Sigmoid colon (tissue), 4 donors: ENCODE data around the gene USP13.

ENCODE experiments used
- POLR2A ChIP-seq, 2 donors: fragments of 450-650 bp; IDR thresholded peaks; one replicate each; pipeline ENCODE4 v1.6.1; 2016; ENCODE audit warnings: antibody characterized with exemption in 2 of 2, mild to moderate bottlenecking in 2 of 2, moderate library complexity in 2 of 2
- POLR2AphosphoS5 ChIP-seq, 4 donors: sonication (generic); formaldehyde crosslinking; IDR thresholded peaks; one replicate each; pipeline ENCODE4 v1.6.1; 2017; ENCODE audit warnings: antibody characterized with exemption in 4 of 4
- TF ChIP-seq, protein P1 (sequence below), 4 experiments: fragments of 450-650 bp in 3 of 4; fragments of 200-600 bp in 1 of 4; IDR thresholded peaks; one replicate each; pipeline ENCODE4 v1.5.1; 2016 to 2019; ENCODE audit warnings: antibody characterized with exemption in 4 of 4, mild to moderate bottlenecking in 3 of 4, moderate library complexity in 2 of 4

DNA sequence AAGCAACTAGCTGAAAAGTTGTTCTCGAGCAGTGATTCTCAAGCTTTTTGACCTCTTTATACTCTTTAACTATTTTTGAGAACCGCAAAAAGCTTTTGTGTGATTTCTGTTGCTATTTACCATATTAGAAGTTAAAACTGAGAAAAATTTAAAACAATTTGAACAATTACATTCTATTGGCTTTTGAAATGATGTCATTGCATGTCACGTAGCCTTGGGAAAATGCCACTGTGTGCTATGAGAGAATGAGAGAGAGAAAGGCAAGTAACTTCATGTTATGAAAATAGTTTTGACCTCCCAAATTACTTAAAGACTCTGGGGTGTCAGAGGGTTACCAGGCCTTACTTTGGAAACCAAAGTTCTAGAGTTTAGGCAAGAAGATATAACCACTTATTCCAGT lies 8.0 kb downstream of the USP13 start:
- TF ChIP-seq, protein P1, sequence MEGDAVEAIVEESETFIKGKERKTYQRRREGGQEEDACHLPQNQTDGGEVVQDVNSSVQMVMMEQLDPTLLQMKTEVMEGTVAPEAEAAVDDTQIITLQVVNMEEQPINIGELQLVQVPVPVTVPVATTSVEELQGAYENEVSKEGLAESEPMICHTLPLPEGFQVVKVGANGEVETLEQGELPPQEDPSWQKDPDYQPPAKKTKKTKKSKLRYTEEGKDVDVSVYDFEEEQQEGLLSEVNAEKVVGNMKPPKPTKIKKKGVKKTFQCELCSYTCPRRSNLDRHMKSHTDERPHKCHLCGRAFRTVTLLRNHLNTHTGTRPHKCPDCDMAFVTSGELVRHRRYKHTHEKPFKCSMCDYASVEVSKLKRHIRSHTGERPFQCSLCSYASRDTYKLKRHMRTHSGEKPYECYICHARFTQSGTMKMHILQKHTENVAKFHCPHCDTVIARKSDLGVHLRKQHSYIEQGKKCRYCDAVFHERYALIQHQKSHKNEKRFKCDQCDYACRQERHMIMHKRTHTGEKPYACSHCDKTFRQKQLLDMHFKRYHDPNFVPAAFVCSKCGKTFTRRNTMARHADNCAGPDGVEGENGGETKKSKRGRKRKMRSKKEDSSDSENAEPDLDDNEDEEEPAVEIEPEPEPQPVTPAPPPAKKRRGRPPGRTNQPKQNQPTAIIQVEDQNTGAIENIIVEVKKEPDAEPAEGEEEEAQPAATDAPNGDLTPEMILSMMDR (IDR thresholded peaks at IDR 0.05): no peak
- TF ChIP-seq POLR2A (IDR thresholded peaks at IDR 0.05) (no peak), POLR2AphosphoS5 (IDR thresholded peaks at IDR 0.05) (no peak)
